RPMI7951 (cell line): ENCODE results near the gene LRRN4. TPM values are rescaled to one million over a fixed set of nuclear protein-coding genes. Genes with fewer than 3 reads are reported as not detected.
"Not testable (repeated sequence)": the region's sequence is repeated elsewhere in the genome, so short reads cannot be mapped to it uniquely, and the experiment has no call there.

Experiments
- DNase-seq: peaks from one replicate; pipeline ENCODE4 v3.0.0-alpha.2; 2012; ENCODE audit warnings: low read depth
- total RNA-seq: library from RNA; depleted of rRNA; stranded (reverse); fragments of >200 nt; shearing (Covaris generic); gene quantifications from 2 replicates; pipeline ENCODE4 v1.2.3, GENCODE V29; 2014

The LRRN4 gene
- total RNA-seq, 1 experiment from 2014 or later = not detected

- no peak for DNase-seq
Observed at GRCh38 chr20:6060213-6060612, 6.4 kb upstream of the LRRN4 start.

DNA sequence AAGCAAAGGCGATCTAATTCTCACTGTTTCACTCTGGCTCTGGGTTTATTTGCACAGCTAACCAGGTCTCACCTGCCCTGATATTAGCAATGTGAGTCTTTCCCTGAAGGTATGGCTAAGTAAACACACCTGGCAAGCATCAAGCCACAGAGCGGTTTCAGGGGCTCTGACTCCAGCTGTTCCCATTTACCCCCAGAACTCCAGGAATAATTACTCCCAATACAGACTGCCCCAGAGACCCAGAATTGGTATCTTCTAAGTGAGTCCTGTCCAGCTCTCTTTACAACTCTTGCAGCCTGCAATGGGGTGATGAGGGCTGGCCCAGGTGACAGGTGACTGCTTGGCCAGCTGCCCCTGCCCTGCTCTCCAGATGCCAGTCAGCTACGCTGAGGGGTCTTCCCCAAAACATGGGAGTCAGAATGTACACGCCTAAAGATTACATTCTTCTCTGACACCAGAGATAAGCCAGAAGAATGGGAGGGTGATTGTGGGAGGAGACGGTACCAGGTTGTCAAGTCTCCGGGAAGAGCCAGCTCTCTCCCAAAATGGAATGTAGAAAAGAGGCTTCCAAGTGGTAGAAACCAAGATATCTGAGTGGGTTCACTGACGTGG is 4.9 kb upstream of the LRRN4 start:
- DNase-seq = no peak

DNA sequence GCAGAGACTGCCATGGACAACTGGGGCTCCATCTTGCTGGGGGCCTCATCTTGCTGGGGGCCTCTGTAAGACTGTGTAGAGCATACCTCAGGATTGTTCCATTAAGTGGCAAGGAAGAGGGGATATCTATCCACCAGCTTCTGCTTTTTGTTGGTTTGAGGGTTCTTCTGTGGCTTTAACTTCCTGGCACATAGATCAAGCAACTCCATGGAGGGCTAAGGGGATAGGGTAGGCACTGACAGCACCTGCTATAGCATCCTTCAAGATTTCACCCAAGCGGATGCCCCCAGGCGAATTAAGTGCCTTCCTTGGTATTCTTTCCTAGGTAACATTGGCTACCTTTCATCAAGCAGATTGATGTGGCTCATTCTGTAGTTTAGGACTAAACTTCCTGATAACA is 3.8 kb upstream of the LRRN4 start:
- no peak for DNase-seq

GRCh38 chr20:6057139-6057538 is 3.3 kb upstream of the LRRN4 start:
- DNase-seq = no peak

DNA sequence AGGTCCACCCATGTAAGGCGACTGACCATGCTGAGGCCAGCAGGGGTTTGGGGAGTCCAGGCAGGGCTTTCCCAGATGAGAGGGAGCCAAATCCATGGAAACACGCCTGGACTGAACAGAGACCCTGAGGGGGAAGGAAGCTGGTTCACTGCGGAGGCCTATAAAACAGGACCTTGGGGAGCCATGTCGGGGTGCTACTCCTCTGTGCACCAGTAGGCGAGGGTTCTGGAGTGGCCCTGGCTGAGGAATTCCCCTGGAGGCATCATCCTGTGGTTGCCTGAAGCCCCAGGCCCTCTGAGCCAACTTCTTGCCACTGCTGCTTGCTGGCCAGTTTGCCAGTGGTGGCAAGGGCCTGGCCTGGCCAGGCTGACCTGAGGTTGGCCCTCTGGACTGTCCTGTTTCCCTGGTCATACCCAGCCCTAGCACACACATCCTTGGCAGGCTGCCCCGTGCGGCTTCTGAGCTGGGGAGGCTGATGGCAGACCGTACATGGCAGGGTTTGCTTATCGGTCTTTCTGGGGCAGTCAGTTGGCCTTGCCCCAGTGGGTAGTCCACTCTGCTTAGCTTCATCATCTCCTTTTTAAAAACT is 2.2 kb upstream of the LRRN4 start:
- DNase-seq = no peak

DNA sequence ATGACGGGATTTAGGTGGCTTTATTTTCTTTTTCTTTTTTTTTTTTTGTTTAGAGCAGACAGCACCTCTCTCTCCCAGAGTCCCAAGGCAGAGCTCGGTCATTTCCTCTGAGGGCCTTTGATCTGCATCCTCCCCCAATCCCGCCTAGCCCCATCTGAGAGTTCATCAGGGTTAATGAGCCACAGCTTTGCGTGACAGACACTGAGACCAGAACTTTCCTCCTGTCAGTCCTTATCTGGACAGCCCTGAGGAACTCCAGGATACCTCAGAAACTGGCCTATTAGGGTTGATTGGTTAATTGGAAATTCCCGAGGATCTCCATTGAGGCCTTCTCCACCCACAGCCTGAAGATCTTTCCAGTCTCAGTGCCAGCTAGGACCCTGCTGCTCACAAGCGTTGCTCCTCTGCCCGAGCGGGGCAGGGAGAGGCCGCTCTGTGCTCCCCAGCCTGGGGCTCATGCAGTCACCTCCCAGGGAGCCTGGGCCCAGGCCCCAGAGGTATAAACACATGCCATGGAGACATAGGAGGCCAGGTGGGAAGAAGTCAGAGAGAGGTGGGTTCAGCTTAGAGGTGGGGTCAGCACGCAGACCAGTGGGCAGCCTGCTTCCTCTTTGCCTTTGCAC is 1.4 kb upstream of the LRRN4 start:
- DNase-seq = peak; percentile 62

GRCh38 chr20:6054689-6055051 is 810 bp upstream of the LRRN4 start:
- not testable (repeated sequence) for DNase-seq

- DNase-seq = no peak
Observed at GRCh38 chr20:6053064-6053775, 640 bp downstream of the LRRN4 start.

GRCh38 chr20:6051505-6051904 is 2.4 kb downstream of the LRRN4 start:
- peak; percentile 48 for DNase-seq

GRCh38 chr20:6048391-6048790 is 5.5 kb downstream of the LRRN4 start:
- no peak for DNase-seq

DNA sequence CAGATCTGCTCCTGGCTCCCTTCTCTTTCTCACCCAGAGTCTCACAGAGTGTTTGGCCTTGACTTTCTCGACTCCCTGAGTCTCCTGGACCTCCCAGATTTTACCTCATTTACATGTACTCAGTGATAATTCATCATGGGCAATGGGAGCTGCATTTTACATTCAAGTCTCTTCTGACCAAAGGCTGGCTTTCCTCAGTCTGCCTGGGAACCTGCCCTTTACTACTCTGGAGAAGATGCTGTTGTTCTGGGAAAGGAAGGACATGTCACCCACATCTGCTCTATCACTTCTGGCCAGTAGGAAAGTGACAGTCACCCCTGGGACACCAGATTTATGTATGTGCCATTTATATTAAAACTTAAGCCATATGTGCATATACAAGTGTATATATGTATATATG is 7.4 kb downstream of the LRRN4 start:
- DNase-seq = no peak

DNA sequence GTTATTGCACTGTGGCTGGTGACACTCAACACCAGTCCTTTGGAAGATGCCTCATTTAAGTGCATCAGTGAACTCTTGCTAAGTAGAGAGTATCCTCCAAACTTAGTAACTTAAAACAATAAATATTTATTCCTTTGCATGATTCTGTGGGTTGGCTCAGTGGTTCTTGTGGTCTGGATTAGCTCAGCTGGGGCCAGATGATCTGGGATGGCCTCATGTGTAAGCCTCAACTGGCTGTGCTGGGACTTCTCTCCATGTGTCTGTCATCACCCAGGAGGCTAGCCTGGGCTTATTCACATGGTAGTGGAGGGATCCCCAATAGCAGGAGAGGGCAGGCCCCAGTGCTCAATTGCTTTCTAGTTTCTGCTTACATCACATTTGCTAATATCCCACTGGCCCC is 8.3 kb downstream of the LRRN4 start:
- peak; percentile 46 for DNase-seq

DNA sequence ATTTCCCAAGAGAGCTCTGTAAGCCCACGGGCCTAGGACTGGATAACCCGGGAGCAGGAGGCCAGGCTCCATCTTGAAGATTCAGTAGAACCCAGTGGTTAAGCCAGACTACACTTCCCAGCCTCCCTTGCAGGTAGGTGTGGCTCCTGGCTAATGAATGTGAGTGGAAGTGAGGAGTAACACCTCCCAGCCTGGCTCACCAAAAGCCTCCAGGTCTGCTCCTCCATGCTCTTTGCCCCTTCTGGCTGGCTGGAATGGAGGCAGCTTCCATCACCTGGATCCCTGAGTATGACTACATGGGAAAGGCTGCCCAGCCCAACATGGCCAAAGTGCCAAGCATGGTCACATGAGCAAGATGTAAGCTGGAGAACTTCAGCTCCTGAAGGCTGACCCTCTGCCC is 9.7 kb downstream of the LRRN4 start:
- no peak for DNase-seq

DNA sequence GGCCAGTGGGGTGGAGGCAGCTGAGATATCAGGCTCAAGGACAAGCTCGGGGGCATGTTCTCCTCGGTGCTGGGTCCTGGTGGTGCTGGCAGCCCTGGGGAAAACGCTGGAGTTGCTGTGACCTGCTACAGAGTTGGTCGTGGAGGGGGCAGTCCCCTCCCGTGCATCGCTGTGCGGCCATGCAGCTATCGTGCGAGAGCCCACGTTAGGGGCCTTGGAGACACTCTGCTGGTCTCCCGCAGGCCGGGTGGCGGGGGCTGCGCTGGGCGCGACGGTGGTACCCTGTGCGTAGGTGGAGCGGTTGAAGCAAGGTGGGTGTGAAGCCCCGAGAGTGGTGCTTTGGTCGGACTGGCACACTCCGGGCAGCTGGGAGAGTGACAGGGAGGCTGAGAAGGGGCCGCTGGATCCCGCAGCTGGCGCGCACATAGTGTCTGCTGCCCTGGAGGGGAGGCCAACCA is 12.0 kb downstream of the LRRN4 start:
- no peak for DNase-seq

- DNase-seq = no peak
Observed at GRCh38 chr20:6040958-6041807, 12.7 kb downstream of the LRRN4 start.

GRCh38 chr20:6040540-6040939 is 13.3 kb downstream of the LRRN4 start:
- no peak for DNase-seq

DNA sequence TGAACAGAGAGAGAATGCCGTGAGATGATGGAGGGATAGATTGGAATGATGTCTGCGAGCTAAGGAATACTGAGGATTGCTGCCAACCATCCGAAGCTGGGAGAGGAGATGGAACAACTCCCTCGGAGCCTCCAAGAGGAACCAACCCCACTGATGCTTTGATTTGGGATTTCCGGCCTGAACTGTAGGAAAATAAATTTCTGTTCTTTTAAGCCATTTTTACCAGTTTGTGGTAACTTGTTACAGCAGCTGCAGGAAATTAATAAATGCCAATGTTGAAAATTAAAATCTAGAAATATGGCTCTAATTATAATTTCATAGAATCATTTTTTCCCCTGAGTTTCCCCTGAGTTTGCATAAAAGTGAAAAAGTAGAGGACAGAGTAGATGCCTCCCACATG is 14.1 kb downstream of the LRRN4 start:
- no peak for DNase-seq

- no peak for DNase-seq
Observed at GRCh38 chr20:6038256-6038655, 15.6 kb downstream of the LRRN4 start.

- DNase-seq = no peak
Observed at GRCh38 chr20:6037082-6037481, 16.8 kb downstream of the LRRN4 start.

DNA sequence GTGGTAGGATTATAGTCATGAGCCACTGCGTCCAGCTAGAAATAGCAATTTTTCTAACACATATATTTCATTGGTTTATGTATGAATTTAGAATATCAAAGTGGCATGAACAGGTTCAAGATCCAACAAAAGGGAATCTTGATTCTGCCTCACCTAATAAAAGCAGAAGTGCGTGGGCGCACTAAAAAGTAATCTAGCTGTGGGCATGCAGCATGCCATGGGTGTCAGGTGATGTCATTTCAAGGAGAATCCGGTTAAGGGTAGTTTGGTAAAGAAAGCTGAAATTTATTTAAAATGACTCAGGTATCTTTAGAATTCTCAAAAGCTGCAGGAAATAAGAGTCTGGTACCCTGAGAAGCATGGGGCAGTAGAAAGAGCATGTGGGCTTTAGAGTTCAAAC is 17.6 kb downstream of the LRRN4 start:
- no peak for DNase-seq

GRCh38 chr20:6034134-6034969 is 19.5 kb downstream of the LRRN4 start:
- no peak for DNase-seq
